ENCODE data around the gene CACNA1C. TPM values are rescaled to one million over a fixed set of nuclear protein-coding genes. Genes with fewer than 3 reads are reported as not detected.
A peak's percentile ranks its signal among the peaks of the same experiment; 100 is the strongest.

The CACNA1C gene
- polyA plus RNA-seq, 4 donors = 0.67 to 2.5 (median 2.0) TPM

GRCh38 chr12:2198005-2198501, 145.3 kb downstream of the CACNA1C start:
- no peaks in the 10 kb centered on the region for H3K36me3 ChIP-seq (ENCODE audit: control insufficient read depth in 3 of 3, insufficient read depth in 2 of 3, low read depth in 1 of 3, low read length in 3 of 3)

GRCh38 chr12:2198542-2198941, 145.8 kb downstream of the CACNA1C start:
- H3K4me1 ChIP-seq (ENCODE audit: control insufficient read depth in 3 of 3, insufficient read depth in 2 of 3, low read depth in 1 of 3, low read length in 2 of 3) = no peaks in the 10 kb centered on the region
- DNase-seq = no peak
- WGBS, 3 donors = 55 to 74% (median 57%) methylated on average over 5 of the region's 5 CpGs
- peaks cover 0 to 5% of the 10 kb centered on the region in 2 donors for H3K9me3 ChIP-seq (ENCODE audit: control insufficient read depth in 2 of 2, insufficient read depth in 1 of 2, low read depth in 1 of 2, low read length in 1 of 2)
- H3K27ac ChIP-seq (ENCODE audit: low read depth in 1 of 3, low read length in 2 of 3) = no peak overlapping the region
- FAIRE-seq = no peak
- no peaks in the 10 kb centered on the region for H3K36me3 ChIP-seq (ENCODE audit: control insufficient read depth in 3 of 3, insufficient read depth in 2 of 3, low read depth in 1 of 3, low read length in 3 of 3)
- no peaks in the 10 kb centered on the region for H3K27me3 ChIP-seq (ENCODE audit: control insufficient read depth in 3 of 3, insufficient read depth in 3 of 3, low read length in 3 of 3)
- no peak overlapping the region for H3K4me3 ChIP-seq (ENCODE audit: low read depth in 1 of 3, low read length in 3 of 3)

More at GRCh38 chr12:2198005-2198501, 145.3 kb downstream of the CACNA1C start:
- DNase-seq = peak; percentile 32 to 48
- Histone ChIP-seq H3K4me1 (ENCODE audit: control insufficient read depth in 3 of 3, insufficient read depth in 2 of 3, low read depth in 1 of 3, low read length in 2 of 3) (no peaks in the 10 kb centered on the region), H3K9me3 (ENCODE audit: control insufficient read depth in 2 of 2, insufficient read depth in 1 of 2, low read depth in 1 of 2, low read length in 1 of 2) (peaks cover 0 to under 1% of the 10 kb centered on the region in 2 donors), H3K27ac (ENCODE audit: low read depth in 1 of 3, low read length in 2 of 3) (no peak overlapping the region), H3K27me3 (ENCODE audit: control insufficient read depth in 3 of 3, insufficient read depth in 3 of 3, low read length in 3 of 3) (no peaks in the 10 kb centered on the region), H3K4me3 (ENCODE audit: low read depth in 1 of 3, low read length in 3 of 3) (no peak overlapping the region)
- 36 to 60% (median 55%) methylated on average over 18 of the region's 18 CpGs for WGBS, 3 donors
- no peak for FAIRE-seq

- DNase-seq (no peak), FAIRE-seq (no peak)
- WGBS, 3 donors = 80 to 88% (median 85%) methylated on average over 7 of the region's 7 CpGs
- Histone ChIP-seq H3K4me1 (ENCODE audit: control insufficient read depth in 3 of 3, insufficient read depth in 2 of 3, low read depth in 1 of 3, low read length in 2 of 3) (no peaks in the 10 kb centered on the region), H3K9me3 (ENCODE audit: control insufficient read depth in 2 of 2, insufficient read depth in 1 of 2, low read depth in 1 of 2, low read length in 1 of 2) (peaks cover 0 to 8% of the 10 kb centered on the region in 2 donors), H3K27ac (ENCODE audit: low read depth in 1 of 3, low read length in 2 of 3) (no peak overlapping the region), H3K4me3 (ENCODE audit: low read depth in 1 of 3, low read length in 3 of 3) (no peak overlapping the region), H3K36me3 (ENCODE audit: control insufficient read depth in 3 of 3, insufficient read depth in 2 of 3, low read depth in 1 of 3, low read length in 3 of 3) (no peaks in the 10 kb centered on the region), H3K27me3 (ENCODE audit: control insufficient read depth in 3 of 3, insufficient read depth in 3 of 3, low read length in 3 of 3) (peaks cover 0 to 3% (median 0%) of the 10 kb centered on the region in 3 donors)
Measured at GRCh38 chr12:2205996-2206395, 153.2 kb downstream of the CACNA1C start.

GRCh38 chr12:2208837-2209635, 156.2 kb downstream of the CACNA1C start:
- no peak overlapping the region for H3K4me3 ChIP-seq (ENCODE audit: low read depth in 1 of 3, low read length in 3 of 3)
- 88 to 90% (median 89%) methylated on average over 18 of the region's 18 CpGs for WGBS, 3 donors
- DNase-seq (no peak), FAIRE-seq (no peak)
- peaks cover 0 to 3% (median 3%) of the 10 kb centered on the region in 3 donors for H3K27me3 ChIP-seq (ENCODE audit: control insufficient read depth in 3 of 3, insufficient read depth in 3 of 3, low read length in 3 of 3)
- no peak overlapping the region for H3K27ac ChIP-seq (ENCODE audit: low read depth in 1 of 3, low read length in 2 of 3)
- H3K4me1 ChIP-seq (ENCODE audit: control insufficient read depth in 3 of 3, insufficient read depth in 2 of 3, low read depth in 1 of 3, low read length in 2 of 3) = peaks cover 0 to 11% (median 0%) of the 10 kb centered on the region in 3 donors
- H3K9me3 ChIP-seq (ENCODE audit: control insufficient read depth in 2 of 2, insufficient read depth in 1 of 2, low read depth in 1 of 2, low read length in 1 of 2) = no peaks in the 10 kb centered on the region
- H3K36me3 ChIP-seq (ENCODE audit: control insufficient read depth in 3 of 3, insufficient read depth in 2 of 3, low read depth in 1 of 3, low read length in 3 of 3) = no peaks in the 10 kb centered on the region

- FAIRE-seq (no peak), DNase-seq (no peak)
- H3K4me1 ChIP-seq (ENCODE audit: control insufficient read depth in 3 of 3, insufficient read depth in 2 of 3, low read depth in 1 of 3, low read length in 2 of 3) = peaks cover 0 to 11% (median 0%) of the 10 kb centered on the region in 3 donors
- no peak overlapping the region for H3K27ac ChIP-seq (ENCODE audit: low read depth in 1 of 3, low read length in 2 of 3)
- 86 to 93% (median 87%) methylated on average over 3 of the region's 3 CpGs for WGBS, 3 donors
- H3K36me3 ChIP-seq (ENCODE audit: control insufficient read depth in 3 of 3, insufficient read depth in 2 of 3, low read depth in 1 of 3, low read length in 3 of 3) = no peaks in the 10 kb centered on the region
- H3K4me3 ChIP-seq (ENCODE audit: low read depth in 1 of 3, low read length in 3 of 3) = no peak overlapping the region
- H3K27me3 ChIP-seq (ENCODE audit: control insufficient read depth in 3 of 3, insufficient read depth in 3 of 3, low read length in 3 of 3) = peaks cover 0 to 3% (median 3%) of the 10 kb centered on the region in 3 donors
- H3K9me3 ChIP-seq (ENCODE audit: control insufficient read depth in 2 of 2, insufficient read depth in 1 of 2, low read depth in 1 of 2, low read length in 1 of 2) = no peaks in the 10 kb centered on the region
Measured at GRCh38 chr12:2211119-2211518, 158.3 kb downstream of the CACNA1C start.

GRCh38 chr12:2212537-2212936, 159.8 kb downstream of the CACNA1C start:
- no peak for FAIRE-seq
- Histone ChIP-seq H3K4me1 (ENCODE audit: control insufficient read depth in 3 of 3, insufficient read depth in 2 of 3, low read depth in 1 of 3, low read length in 2 of 3) (peaks cover 0 to 11% (median 0%) of the 10 kb centered on the region in 3 donors), H3K4me3 (ENCODE audit: low read depth in 1 of 3, low read length in 3 of 3) (no peak overlapping the region), H3K36me3 (ENCODE audit: control insufficient read depth in 3 of 3, insufficient read depth in 2 of 3, low read depth in 1 of 3, low read length in 3 of 3) (no peaks in the 10 kb centered on the region), H3K27me3 (ENCODE audit: control insufficient read depth in 3 of 3, insufficient read depth in 3 of 3, low read length in 3 of 3) (peaks cover 0 to 3% (median 3%) of the 10 kb centered on the region in 3 donors), H3K9me3 (ENCODE audit: control insufficient read depth in 2 of 2, insufficient read depth in 1 of 2, low read depth in 1 of 2, low read length in 1 of 2) (no peaks in the 10 kb centered on the region), H3K27ac (ENCODE audit: low read depth in 1 of 3, low read length in 2 of 3) (no peak overlapping the region)
- no peak for DNase-seq
- WGBS, 3 donors = 87 to 92% (median 90%) methylated on average over 1 of the region's 1 CpG

- Histone ChIP-seq H3K4me1 (ENCODE audit: control insufficient read depth in 3 of 3, insufficient read depth in 2 of 3, low read depth in 1 of 3, low read length in 2 of 3) (peaks cover 0 to 11% (median 0%) of the 10 kb centered on the region in 3 donors), H3K36me3 (ENCODE audit: control insufficient read depth in 3 of 3, insufficient read depth in 2 of 3, low read depth in 1 of 3, low read length in 3 of 3) (no peaks in the 10 kb centered on the region), H3K4me3 (ENCODE audit: low read depth in 1 of 3, low read length in 3 of 3) (no peak overlapping the region), H3K9me3 (ENCODE audit: control insufficient read depth in 2 of 2, insufficient read depth in 1 of 2, low read depth in 1 of 2, low read length in 1 of 2) (no peaks in the 10 kb centered on the region), H3K27ac (ENCODE audit: low read depth in 1 of 3, low read length in 2 of 3) (peak overlapping the region in 1 of 3 donors; percentile 56), H3K27me3 (ENCODE audit: control insufficient read depth in 3 of 3, insufficient read depth in 3 of 3, low read length in 3 of 3) (peaks cover 0 to 3% (median 3%) of the 10 kb centered on the region in 3 donors)
- peak in 1 of 2 donors; percentile 40 for DNase-seq
- WGBS, 3 donors = 53 to 73% (median 71%) methylated on average over 21 of the region's 21 CpGs
- no peak for FAIRE-seq
Measured at GRCh38 chr12:2212971-2213869, 160.4 kb downstream of the CACNA1C start.

- FAIRE-seq = no peak
- Histone ChIP-seq H3K27me3 (ENCODE audit: control insufficient read depth in 3 of 3, insufficient read depth in 3 of 3, low read length in 3 of 3) (peaks cover 0 to 3% (median 0%) of the 10 kb centered on the region in 3 donors), H3K36me3 (ENCODE audit: control insufficient read depth in 3 of 3, insufficient read depth in 2 of 3, low read depth in 1 of 3, low read length in 3 of 3) (no peaks in the 10 kb centered on the region), H3K4me3 (ENCODE audit: low read depth in 1 of 3, low read length in 3 of 3) (no peak overlapping the region), H3K9me3 (ENCODE audit: control insufficient read depth in 2 of 2, insufficient read depth in 1 of 2, low read depth in 1 of 2, low read length in 1 of 2) (no peaks in the 10 kb centered on the region), H3K27ac (ENCODE audit: low read depth in 1 of 3, low read length in 2 of 3) (no peak overlapping the region), H3K4me1 (ENCODE audit: control insufficient read depth in 3 of 3, insufficient read depth in 2 of 3, low read depth in 1 of 3, low read length in 2 of 3) (peaks cover 0 to 11% (median 0%) of the 10 kb centered on the region in 3 donors)
- DNase-seq = peak in 1 of 2 donors; percentile 12
- 55 to 77% (median 65%) methylated on average over 8 of the region's 8 CpGs for WGBS, 3 donors
Measured at GRCh38 chr12:2214411-2214810, 161.6 kb downstream of the CACNA1C start.
